GM18861 (cell line): Measurements from ENCODE around the gene PMF1.

Experiments used
- ATAC-seq: cut with Tn5 transposase; IDR thresholded peaks from one replicate; pipeline ENCODE4 v1.9.1; 2021; ENCODE audit not compliant: unreplicated experiment

Gene PMF1

GRCh38 chr1:156233426-156234127 is 20.8 kb downstream of the PMF1 start:
- ATAC-seq = no peak

DNA sequence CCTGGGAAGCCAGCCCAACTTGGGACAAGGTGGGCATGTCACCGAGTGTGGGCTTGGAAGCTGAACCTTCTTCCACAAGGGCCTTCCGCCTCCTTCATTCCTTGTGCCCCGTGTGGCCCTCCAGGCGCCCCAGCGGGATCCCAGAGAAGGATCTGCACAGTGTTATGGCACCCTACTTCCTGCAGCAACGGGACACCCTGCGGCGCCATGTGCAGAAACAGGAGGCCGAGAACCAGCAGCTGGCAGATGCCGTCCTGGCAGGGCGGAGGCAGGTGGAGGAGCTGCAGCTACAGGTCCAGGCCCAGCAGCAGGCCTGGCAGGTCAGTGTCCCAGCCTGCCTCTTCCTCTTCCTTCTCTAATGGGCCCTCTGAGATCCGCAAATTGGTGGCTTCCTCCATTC is 23.4 kb downstream of the PMF1 start:
- ATAC-seq = no peak

DNA sequence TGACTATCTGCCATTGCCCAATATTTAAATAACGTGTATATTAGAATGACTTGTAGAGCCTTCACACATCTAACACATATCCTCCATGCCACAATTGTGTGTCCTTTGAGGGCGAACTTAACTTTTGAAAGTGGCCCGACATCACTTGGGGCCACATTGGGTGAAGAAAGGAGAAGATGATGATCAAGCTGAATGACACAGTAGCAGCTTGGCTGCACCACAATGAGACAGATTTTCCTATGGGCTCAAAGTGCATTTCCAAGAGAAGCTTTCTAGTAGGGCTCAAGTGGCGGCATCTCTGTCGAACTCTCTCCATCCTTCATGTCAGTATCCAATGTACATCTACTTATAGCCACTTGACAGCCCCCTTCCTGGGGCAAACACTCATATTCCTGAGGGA is 25.4 kb downstream of the PMF1 start:
- ATAC-seq = no peak

DNA sequence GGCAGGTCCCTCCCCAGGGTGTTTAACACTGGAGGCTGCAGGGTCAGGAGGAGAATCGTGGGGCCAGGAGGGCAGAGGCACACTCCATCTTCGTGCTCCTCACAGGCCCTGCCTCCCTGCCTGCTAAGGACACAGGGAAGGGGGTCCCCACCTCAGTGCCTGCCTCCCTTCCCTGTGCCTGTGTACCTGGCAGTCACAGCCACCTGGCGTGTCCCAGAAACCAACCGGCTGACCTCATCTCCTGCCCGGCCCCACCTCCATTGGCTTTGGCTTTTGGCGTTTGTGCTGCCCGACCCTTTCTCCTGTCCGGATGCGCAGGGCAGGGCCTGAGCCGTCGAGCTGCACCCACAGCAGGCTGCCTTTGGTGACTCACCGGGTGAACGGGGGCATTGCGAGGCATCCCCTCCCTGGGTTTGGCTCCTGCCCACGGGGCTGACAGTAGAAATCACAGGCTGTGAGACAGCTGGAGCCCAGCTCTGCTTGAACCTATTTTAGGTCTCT is 28.6 kb downstream of the PMF1 start:
- ATAC-seq = no peak

- no peak for ATAC-seq
These were observed 29.1 kb downstream of the PMF1 start, which contains the start of gene BGLAP for GRCh38 chr1:156241926-156242325. TSS of gene BGLAP (plus strand) at chr1:156242184. CDS start at chr1:156242232, 48 bp downstream.

- no peak for ATAC-seq
These were observed 29.9 kb downstream of the PMF1 start for GRCh38 chr1:156242738-156243137.

DNA sequence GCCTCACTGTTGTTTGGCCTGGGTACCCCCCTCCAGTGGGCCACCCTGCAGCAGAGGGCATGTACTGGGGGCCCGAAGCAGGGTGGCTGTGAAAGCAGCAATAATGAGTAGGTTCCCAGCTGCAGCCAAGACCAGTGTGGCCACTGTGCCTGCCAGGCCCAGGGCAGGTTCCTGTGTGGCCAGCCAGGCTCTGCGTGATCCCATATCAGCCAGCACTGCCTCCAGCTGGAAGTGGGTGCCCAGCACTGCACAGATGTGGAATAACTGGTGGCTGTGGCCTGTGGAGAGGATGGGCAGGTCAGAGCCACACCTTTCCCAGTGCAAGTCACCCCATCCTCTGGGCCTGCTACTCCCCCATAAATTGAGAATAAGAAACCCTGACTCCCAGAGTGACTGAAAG is 31.3 kb downstream of the PMF1 start:
- ATAC-seq = no peak

DNA sequence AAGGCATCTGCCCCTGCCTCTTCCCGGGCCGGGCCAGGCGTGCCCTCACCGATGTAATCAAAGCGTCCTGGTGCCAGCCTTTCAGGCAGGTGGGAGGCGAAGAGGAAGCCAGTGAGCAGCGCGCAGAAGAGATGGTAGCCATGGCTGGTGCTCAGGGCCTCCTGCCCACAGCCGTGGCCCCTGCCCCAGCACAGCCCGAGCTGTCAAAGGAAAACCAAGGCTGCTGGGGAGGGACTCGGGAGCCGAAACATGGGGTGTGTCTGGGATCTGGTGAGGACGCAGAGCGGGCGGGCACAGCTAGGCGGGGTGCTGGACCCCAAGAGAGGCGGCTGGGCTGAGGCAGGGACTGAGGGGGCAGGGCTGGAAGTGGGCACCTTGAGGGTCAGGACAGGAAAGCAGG is 31.9 kb downstream of the PMF1 start:
- no peak for ATAC-seq

GRCh38 chr1:156245451-156246232 is 32.8 kb downstream of the PMF1 start:
- no peak for ATAC-seq

DNA sequence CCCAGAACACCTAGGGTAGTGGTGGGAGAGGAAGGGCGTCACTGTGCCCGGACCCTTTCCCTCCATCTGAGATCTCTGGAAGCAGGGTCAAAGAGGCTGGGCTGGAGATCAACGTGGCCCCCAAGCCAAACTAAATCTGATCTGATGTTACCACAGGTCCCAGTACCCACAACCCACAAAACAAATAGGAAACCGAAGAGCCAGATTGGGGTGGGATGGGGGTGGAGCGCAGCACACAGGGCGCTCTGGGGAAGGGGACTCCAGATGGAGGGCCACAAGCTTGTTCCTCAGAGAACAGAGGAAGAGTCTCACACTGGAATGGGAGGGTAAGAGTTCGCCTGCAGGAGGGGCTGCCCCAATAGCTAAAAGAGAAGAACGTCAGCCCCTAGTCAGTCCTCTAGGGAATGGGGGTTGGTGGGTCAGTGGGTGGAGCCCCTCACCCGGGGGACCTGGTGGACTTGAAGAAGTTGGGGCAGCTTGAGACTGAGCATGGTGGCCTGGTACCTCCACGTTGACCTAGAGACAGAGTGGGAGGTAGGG is 33.5 kb downstream of the PMF1 start:
- ATAC-seq = no peak

DNA sequence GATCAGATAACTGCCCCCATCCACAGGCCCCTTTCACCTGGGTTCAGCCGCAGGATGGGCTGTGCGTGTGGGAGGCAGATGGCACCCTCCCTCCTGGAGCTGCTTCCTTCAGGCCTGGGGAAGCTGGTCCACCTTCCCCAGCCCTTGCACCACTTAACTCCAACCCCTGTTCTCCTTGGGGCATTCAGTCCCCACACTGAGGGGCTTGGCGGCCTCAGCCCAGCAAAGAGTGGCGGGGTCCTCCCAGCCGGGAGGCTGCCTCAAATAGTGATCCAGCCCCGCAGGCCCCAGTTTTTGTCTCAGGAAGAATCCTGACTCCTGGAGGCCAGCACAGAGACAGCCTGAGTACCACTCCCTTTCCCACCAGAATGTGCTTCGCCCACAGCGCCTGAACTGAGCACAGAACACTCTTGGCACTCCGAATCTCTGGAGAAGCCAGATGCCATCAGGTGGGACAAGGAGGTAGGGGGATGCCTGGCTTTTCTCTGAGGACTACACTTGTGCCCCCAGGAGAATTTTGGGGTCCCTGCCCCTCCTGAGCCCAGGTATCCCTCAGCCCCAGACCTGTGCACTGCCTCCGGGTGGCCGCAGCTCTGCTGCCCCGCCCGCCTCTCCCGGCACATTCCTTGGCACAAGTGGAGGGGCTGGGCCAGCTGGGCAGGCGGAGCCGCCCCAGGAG is 34.1 kb downstream of the PMF1 start:
- ATAC-seq = no peak

GRCh38 chr1:156247460-156248322 is 34.9 kb downstream of the PMF1 start, which contains the start of gene PAQR6:
TSS of gene PAQR6 (minus strand) at chr1:156248056. CDS start at chr1:156246731, 1,325 bp downstream.
- no peak for ATAC-seq

DNA sequence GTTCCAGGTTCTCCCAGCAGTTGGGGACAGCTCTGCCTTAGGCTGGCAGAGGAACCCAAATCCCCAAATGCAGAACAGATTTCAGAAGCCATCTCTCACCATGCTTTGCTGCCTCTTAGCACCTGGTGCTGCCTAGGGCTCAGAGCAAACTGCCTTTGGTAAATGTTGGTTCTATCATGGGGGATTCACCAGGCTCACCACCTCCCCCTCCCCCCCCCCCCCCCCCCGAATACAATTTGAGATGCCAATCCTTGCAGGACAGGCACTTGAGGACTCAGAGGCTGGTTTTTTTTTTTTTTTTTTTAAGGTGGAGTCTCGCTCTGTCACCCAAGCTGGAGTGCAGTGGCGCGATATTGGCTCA is 35.5 kb downstream of the PMF1 start:
- ATAC-seq = no peak

DNA sequence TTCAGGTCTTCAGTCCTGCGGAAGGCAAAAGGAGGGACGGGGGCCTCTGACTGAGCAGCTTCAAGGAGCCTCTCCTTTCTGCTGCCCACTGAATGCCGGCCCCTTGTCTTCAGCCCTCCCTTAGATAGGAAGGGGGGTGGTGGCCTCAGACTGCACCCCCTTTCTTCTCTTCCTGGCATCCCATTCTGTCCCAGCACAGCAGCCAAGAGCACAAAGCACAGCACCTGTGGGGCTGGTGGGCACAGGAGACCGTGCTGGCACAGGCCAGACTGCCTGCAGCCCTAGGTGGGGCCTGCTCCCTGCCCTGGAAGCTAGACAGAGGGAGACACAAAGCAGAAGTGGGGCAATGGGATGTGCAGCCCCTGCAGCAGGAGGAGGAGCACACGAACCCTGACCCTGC is 36.8 kb downstream of the PMF1 start:
- ATAC-seq = no peak

- ATAC-seq = no peak
These were observed 38.7 kb downstream of the PMF1 start for GRCh38 chr1:156251527-156251926.

DNA sequence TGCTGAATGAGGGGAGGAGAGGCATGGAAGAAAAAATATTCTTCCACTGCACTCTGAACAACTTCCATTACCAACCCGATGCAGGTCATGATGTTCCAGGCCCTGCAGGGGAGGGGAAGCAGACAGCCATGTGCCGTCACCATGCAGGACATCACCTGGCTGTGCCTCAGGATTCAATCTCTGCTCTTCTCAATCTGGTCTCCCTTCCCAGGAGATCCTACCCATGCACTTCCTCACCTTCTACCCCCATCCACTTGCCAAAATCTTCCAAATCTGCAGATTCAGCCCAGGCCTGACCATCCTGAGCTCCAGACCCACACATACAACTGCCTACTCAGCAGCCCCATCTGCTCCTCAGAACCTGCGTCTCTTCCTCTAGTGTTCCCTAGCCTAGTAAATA is 40.8 kb downstream of the PMF1 start:
- ATAC-seq = no peak

- no peak for ATAC-seq
These were observed 44.9 kb downstream of the PMF1 start for GRCh38 chr1:156257711-156258110.

DNA sequence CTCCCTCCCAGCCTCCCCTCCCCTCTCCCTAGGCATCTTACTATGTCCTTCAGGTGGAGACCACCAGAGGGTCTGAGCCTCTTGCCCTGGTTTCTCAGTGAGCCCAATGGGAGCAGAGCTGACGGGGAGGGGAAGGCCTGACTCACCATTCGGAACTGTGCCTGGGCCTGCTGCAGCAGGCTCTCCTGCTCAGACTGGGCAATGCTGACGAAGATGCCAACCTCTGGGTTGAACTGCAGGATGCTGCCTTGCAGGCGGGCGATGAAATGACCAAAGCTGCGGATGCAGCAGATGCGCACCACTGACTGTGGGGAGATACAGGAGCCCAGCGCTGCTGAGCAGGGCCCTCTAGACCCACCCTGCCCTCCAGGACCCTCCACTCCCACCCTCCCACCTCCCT is 46.1 kb downstream of the PMF1 start:
- ATAC-seq = no peak

DNA sequence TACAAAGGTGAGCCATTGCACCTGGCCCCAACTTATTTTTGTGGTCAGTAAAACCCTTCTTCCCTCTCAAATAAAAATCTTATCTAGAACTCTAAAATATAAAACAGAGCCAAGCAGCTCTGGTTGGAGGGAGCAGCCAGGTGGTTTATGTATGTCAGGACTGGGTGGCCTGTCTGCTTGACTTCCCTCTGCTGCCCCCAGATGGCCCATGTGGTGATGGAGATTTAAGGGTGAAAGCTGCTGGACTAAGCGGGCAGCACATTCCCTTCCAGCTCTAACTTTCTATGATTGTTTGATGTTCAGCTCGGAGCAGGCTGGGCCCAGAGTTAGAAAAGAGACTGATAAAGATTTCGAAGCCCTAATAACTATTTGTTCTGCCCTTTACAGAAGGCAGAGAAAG is 47.0 kb downstream of the PMF1 start:
- ATAC-seq = no peak

- no peak for ATAC-seq
These were observed 48.1 kb downstream of the PMF1 start for GRCh38 chr1:156260896-156261295.
